Hepatocyte (in vitro differentiated cells): ENCODE results near the gene FBXL17. TPM values are rescaled to one million over a fixed set of nuclear protein-coding genes. Genes with fewer than 3 reads are reported as not detected.

ENCODE experiments used
- DNase-seq: peaks from one replicate; pipeline ENCODE4 v3.0.0-alpha.2; 2016; ENCODE audit warnings: low spot score
- H2AFZ ChIP-seq: fragments of 200-600 bp; sonication (generic); 2 replicates; pipeline ENCODE4 v1.6.0; 2016; ENCODE audit warnings: antibody characterized with exemption, mild to moderate bottlenecking
- H3K27ac ChIP-seq: fragments of 200-600 bp; sonication (generic); 2 replicates; pipeline ENCODE4 v1.5.1; 2016; ENCODE audit warnings: mild to moderate bottlenecking
- H3K27me3 ChIP-seq: fragments of 200-600 bp; sonication (generic); 2 replicates; pipeline ENCODE4 v1.6.1; 2016
- H3K36me3 ChIP-seq: fragments of 200-600 bp; sonication (generic); replicated peaks from 2 replicates; pipeline ENCODE4 v1.5.1; 2016; ENCODE audit warnings: low read depth; ENCODE audit not compliant: insufficient read depth
- H3K4me1 ChIP-seq: fragments of 200-600 bp; sonication (generic); 2 replicates; pipeline ENCODE4 v1.5.1; 2016; ENCODE audit warnings: mild to moderate bottlenecking, moderate library complexity; ENCODE audit not compliant: insufficient read depth
- H3K4me2 ChIP-seq: fragments of 200-600 bp; sonication (generic); 2 replicates; pipeline ENCODE4 v1.6.0; 2016
- H3K4me3 ChIP-seq: fragments of 200-600 bp; sonication (generic); 2 replicates; pipeline ENCODE4 v1.5.1; 2016; ENCODE audit warnings: mild to moderate bottlenecking
- H3K79me2 ChIP-seq: fragments of 200-600 bp; sonication (generic); 2 replicates; pipeline ENCODE4 v1.6.0; 2017; ENCODE audit warnings: mild to moderate bottlenecking
- H3K9me2 ChIP-seq: fragments of 200-600 bp; sonication (generic); replicated peaks from 2 replicates; pipeline ENCODE4 v1.6.0; 2017; ENCODE audit warnings: mild to moderate bottlenecking; ENCODE audit not compliant: insufficient read depth
- H3K9me3 ChIP-seq: fragments of 200-600 bp; sonication (generic); 2 replicates; pipeline ENCODE4 v1.5.1; 2016; ENCODE audit warnings: low read depth, mild to moderate bottlenecking
- H4K20me1 ChIP-seq: fragments of 200-600 bp; sonication (generic); 2 replicates; pipeline ENCODE4 v1.6.0; 2016; ENCODE audit warnings: mild to moderate bottlenecking; ENCODE audit not compliant: insufficient read depth, poor library complexity, severe bottlenecking
- CTCF ChIP-seq: fragments of 200-600 bp; sonication (generic); IDR thresholded peaks from 2 replicates; pipeline ENCODE4 v1.5.1; 2016; ENCODE audit warnings: antibody characterized with exemption, mild to moderate bottlenecking; ENCODE audit not compliant: poor library complexity
- EZH2 ChIP-seq: fragments of 200-600 bp; sonication (generic); IDR thresholded peaks from 2 replicates; pipeline ENCODE4 v1.6.1; 2016; ENCODE audit warnings: antibody characterized with exemption, mild to moderate bottlenecking, borderline replicate concordance
- EZH2phosphoT487 ChIP-seq: fragments of 200-600 bp; sonication (generic); IDR thresholded peaks from one replicate; pipeline ENCODE4 v1.6.1; 2018; ENCODE audit warnings: antibody characterized with exemption, mild to moderate bottlenecking, low read depth, moderate library complexity; ENCODE audit not compliant: unreplicated experiment, severe bottlenecking
- WGBS: methylation state at CpG from one replicate; pipeline ENCODE4 v1.1.6; 2016; ENCODE audit warnings: low lambda C conversion rate; ENCODE audit errors: missing lambda C conversion rate; 5-methylcytosine and 5-hydroxymethylcytosine counted together
- polyA plus RNA-seq: library from polyadenylated mRNA; unstranded; fragments of >200 nt; fragmentation: Nextera tagmentation; extraction: Ambion mirVana; gene quantifications from 2 replicates; pipeline ENCODE4 v1.2.1, GENCODE V29; 2016
- total RNA-seq: library from RNA; depleted of rRNA; stranded (reverse); fragments of >200 nt; gene quantifications from 2 replicates; pipeline ENCODE4 v1.2.3, GENCODE V29; 2014

The FBXL17 gene
- total and polyA plus RNA-seq, 2 experiments from 2014 or later = 12.5 to 18.2 TPM

- WGBS = 77% methylated on average over 3 of the region's 3 CpGs
- DNase-seq = no peak
These were observed 492.5 kb downstream of the FBXL17 start for GRCh38 chr5:107889387-107889786.

GRCh38 chr5:107888541-107888940 lies 493.4 kb downstream of the FBXL17 start:
- Histone ChIP-seq H3K4me2 (no peak overlapping the region), H3K9me2 (no peaks in the 10 kb centered on the region), H3K4me3 (no peak overlapping the region), H3K27me3 (no peaks in the 10 kb centered on the region), H3K36me3 (no peaks in the 10 kb centered on the region), H4K20me1 (no peaks in the 10 kb centered on the region), H3K4me1 (peaks cover 15% of the 10 kb centered on the region), H2AFZ (no peak overlapping the region), H3K79me2 (no peaks in the 10 kb centered on the region), H3K9me3 (no peaks in the 10 kb centered on the region), H3K27ac (no peak overlapping the region)
- DNase-seq = no peak
- no peak for TF ChIP-seq EZH2
- TF ChIP-seq EZH2phosphoT487 = no peak
- 87% methylated on average over 4 of the region's 4 CpGs for WGBS

More at GRCh38 chr5:107889387-107889786, 492.5 kb downstream of the FBXL17 start:
- Histone ChIP-seq H3K4me1 (peaks cover 14% of the 10 kb centered on the region), H3K27me3 (no peaks in the 10 kb centered on the region), H3K9me2 (no peaks in the 10 kb centered on the region), H3K9me3 (no peaks in the 10 kb centered on the region), H4K20me1 (no peaks in the 10 kb centered on the region), H3K27ac (no peak overlapping the region), H3K4me3 (no peak overlapping the region), H3K79me2 (no peaks in the 10 kb centered on the region), H3K36me3 (no peaks in the 10 kb centered on the region), H2AFZ (no peak overlapping the region), H3K4me2 (no peak overlapping the region)
- TF ChIP-seq EZH2phosphoT487 (no peak), CTCF (no peak), EZH2 (no peak)

- Histone ChIP-seq H3K36me3 (no peaks in the 10 kb centered on the region), H3K9me2 (no peaks in the 10 kb centered on the region), H3K27me3 (no peaks in the 10 kb centered on the region), H4K20me1 (no peaks in the 10 kb centered on the region), H2AFZ (peak overlapping the region; percentile 15), H3K4me1 (peaks cover 17% of the 10 kb centered on the region), H3K79me2 (no peaks in the 10 kb centered on the region), H3K4me3 (no peak overlapping the region), H3K27ac (peak overlapping the region; percentile 20), H3K4me2 (peak overlapping the region; percentile 60), H3K9me3 (no peaks in the 10 kb centered on the region)
- TF ChIP-seq EZH2phosphoT487 (no peak), CTCF (no peak), EZH2 (no peak)
- DNase-seq = no peak
- 53% methylated on average over 11 of the region's 11 CpGs for whole genome bisulfite sequencing
These were observed 494.5 kb downstream of the FBXL17 start for GRCh38 chr5:107887166-107887943.

- Histone ChIP-seq H4K20me1 (no peaks in the 10 kb centered on the region), H3K9me2 (no peaks in the 10 kb centered on the region), H3K36me3 (no peaks in the 10 kb centered on the region), H3K4me2 (no peak overlapping the region), H2AFZ (no peak overlapping the region), H3K9me3 (no peaks in the 10 kb centered on the region), H3K4me1 (peaks cover 17% of the 10 kb centered on the region), H3K27me3 (no peaks in the 10 kb centered on the region), H3K4me3 (no peak overlapping the region), H3K79me2 (no peaks in the 10 kb centered on the region), H3K27ac (peak overlapping the region; percentile 25)
- no peak for DNase-seq
- 74% methylated on average over 2 of the region's 2 CpGs for WGBS
- TF ChIP-seq CTCF (no peak), EZH2 (no peak), EZH2phosphoT487 (no peak)
These were observed 496.3 kb downstream of the FBXL17 start for GRCh38 chr5:107885601-107886000.
